Suppressor macrophage treated with lipopolysaccharide for 1 hour (primary cell): ENCODE measurements around the gene ZNF496.
"Not testable (repeated sequence)": the region's sequence is repeated elsewhere in the genome, so short reads cannot be mapped to it uniquely, and the experiment has no call there.

Experiments
- DNase-seq, 3 donors: peaks; one replicate each; pipeline ENCODE4 v3.0.0-alpha.2; 2020 to 2022

Gene ZNF496

GRCh38 chr1:247291833-247292561 lies 39.7 kb downstream of the ZNF496 start:
- no peak for DNase-seq

DNA sequence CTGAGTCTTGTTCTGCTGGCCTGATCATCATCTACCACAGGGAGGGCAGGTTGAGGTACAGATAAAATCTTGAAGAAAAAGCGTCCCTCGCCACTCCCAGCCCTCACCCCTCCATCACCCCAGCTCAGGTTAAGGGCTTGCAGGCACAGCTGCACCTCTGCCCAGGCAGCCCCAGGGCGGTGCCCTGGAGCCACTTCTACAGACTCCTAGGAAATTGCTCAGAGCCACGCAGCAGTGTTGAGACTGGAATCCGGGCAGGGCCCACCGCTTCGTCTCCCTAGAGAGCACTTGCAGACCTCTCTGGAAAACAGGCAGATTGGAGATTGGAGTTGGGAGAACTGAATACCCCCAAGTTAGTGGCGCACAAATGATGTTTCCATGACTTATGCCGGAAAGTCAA lies 40.5 kb downstream of the ZNF496 start:
- DNase-seq: no peak

GRCh38 chr1:247290576-247290975 lies 41.1 kb downstream of the ZNF496 start:
- no peak for DNase-seq

DNA sequence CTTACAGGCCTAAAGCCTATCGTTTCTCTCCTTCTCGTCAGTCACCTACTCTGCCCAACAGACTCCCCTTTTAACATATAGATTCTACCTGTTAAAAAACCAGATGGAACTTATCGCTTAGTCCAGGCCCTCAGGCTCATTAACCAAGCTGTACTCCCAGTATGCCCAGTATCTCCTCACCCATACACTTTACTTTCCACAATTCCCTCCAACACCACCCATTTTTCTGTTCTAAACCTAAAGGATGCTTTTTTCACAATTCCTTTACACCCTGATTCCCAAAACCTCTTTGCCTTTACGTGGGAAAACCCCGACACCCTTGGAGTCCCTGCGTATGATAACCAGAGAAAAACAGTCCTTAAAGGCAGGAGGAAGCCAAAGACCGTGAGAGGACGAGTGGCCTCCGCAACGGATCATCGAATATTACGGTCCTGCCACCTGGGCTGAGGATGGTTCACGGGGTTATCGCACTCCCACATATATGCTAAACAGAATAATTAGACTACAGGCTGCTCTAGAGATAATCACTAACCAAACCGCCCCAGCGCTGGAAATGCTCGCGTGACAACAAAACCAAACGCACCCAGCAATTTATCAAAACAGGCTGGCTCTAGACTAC lies 42.3 kb downstream of the ZNF496 start:
- DNase-seq: not testable (repeated sequence)

GRCh38 chr1:247288341-247288740 lies 43.3 kb downstream of the ZNF496 start:
- no peak for DNase-seq

DNA sequence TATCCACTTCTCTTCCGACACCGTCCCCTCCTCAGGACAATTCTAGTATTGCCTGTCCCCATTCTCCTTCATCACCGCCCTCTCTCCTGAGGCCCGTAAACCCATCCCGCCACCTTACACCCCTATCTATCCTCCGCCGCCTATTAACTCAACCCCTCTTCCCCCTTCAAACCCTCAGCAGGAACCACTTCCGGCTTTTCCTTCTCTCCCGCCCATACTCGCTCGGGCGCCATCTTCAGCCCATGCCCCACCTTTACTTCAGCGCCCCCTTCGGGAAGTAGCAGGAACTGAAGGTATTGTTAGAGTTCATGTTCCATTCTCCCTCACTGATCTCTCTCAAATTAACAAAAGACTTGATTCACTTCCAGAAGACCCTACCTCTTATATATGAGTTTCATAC lies 44.2 kb downstream of the ZNF496 start:
- DNase-seq: no peak

DNA sequence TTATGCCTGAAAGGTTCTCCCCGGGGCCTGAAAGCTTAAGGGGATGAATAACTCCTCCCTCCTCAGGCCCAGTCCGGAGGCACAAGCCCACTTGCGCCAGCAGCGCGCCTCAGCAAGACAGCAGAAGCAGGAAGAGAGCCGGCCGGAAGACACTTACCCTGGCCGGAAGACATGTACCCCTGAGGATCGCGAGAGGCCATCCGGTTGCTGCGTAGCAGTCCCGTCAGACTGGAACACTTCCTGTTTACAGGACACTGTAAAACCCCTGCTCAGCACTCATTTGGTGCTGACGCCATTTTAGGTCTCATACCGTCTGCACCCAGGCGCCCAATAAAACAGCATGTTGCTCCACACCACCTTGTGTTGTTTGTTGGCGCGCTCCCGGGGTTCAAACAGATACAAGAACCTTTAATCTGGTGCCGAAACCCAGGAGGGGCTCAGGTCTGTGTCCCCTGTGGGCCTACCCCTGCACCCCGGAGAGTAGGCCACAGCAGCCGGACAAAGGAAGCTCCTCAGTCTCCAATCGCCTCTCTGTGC lies 45.5 kb downstream of the ZNF496 start:
- DNase-seq: no peak

DNA sequence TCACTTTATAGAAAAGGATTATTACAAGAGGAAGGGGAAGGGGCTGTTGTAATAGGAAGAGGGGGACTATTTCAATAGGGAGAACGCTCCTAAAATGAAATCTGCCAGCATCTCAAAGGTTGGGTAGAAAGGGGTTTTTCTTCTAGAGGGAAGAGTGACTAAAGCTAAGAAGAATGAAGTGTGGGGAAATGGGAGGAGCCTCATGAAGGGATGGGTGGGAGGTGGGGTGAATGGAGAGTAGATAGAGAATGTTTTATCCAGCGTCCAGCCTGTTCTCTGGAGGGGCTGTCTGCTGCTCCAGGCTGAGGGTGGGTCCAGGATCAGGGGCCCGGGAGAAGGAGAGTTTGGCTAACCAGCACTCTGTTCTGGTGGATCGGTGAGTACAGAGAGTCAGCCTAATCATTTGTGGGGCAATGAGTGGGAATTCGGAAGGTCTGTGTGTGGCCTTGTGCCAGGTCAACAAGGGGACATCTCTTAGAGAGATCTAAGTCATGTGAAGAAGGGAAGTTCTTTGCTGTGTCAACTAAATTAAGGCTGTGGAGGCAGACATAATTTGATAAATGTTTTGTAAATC lies 50.6 kb downstream of the ZNF496 start:
- no peak for DNase-seq

DNA sequence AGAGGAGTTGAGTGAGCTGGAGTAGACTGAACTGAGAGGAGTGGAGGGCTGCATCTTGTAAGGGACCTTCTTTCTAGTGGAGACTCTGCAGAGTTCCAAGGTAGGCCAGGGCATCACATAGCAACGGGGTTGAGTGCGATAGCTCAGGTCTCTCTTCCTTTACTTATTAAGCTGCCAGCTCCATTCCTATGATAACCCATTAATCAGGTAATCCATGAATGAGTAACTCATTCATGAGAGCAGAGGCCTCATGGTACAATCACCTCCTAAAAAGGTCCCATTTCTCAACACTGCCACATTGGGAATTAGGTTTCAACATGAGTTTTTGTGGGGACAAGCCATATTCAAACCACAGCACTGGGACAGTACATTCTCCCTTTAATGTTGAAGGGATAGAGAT lies 54.5 kb downstream of the ZNF496 start:
- DNase-seq: no peak

DNA sequence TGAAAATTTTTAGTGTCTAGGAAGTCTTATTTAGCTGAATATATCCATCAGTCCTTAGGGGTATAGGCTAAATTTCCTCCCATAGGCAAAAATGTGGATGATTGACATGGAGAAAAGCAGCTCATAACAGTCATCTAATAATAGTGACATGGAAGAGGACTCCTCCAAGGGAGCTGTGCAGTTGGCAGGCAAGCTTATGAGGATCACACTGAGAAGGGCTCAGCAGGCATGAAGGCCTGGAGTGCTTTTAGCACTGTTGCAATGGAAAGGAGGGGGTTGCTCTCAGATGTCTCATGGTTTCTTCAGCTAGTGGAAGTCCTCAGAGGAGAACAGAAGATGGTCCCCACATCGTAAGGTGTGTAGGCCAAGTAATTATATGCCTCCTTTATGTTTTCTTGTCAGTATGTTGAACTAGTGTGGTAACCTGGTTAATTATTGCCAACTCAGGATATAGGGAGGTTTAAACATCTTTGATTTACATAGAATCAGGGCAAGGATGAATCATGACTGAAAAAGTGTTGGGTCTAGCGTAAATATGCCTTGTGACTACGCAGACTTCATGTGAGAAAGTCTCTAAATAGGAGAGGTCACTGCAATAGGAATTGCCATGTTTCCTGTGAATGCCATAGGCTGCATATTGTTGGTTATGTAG lies 56.9 kb downstream of the ZNF496 start:
- DNase-seq: no peak

DNA sequence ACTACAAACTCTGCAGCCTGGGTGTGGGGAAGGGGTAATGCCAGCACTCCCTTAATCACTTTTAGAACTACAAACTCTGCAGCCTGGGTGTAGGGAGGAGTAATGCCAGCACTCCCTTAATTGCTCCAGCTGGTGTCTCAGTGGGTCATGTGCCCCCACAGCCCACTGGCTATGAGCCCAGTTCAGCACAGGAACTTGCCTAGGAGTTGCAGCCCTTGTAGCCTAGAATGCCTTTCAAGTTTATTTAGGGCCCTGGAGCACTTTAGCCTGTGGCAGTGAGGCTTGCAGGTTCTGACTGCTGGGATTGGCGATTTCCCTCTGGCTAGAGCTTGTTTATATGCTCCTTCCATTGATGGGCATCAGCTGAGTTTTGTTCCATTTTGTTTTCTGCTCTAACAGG lies 58.7 kb downstream of the ZNF496 start:
- DNase-seq: no peak

DNA sequence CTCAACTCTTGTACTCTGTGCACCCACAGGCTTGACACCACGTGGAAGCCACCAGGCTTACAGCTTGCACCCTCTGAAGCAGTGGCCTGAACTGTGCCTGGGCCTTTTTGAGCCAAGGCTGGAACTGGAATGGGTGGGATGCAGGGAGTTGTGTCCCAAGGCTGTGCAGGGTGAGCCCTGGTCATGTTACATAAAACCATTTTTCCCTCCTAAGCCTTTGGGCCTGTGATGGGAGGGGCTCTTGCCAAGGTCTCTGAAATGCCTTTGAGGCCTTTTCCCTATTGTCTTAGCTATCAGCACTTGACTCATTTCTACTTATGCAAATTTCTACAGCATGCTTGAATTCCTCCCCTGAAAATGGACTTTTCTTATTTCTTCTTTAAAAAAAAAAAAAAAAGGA lies 61.7 kb downstream of the ZNF496 start:
- DNase-seq: no peak

- no peak for DNase-seq
These were observed 62.5 kb downstream of the ZNF496 start for GRCh38 chr1:247269133-247269532.

DNA sequence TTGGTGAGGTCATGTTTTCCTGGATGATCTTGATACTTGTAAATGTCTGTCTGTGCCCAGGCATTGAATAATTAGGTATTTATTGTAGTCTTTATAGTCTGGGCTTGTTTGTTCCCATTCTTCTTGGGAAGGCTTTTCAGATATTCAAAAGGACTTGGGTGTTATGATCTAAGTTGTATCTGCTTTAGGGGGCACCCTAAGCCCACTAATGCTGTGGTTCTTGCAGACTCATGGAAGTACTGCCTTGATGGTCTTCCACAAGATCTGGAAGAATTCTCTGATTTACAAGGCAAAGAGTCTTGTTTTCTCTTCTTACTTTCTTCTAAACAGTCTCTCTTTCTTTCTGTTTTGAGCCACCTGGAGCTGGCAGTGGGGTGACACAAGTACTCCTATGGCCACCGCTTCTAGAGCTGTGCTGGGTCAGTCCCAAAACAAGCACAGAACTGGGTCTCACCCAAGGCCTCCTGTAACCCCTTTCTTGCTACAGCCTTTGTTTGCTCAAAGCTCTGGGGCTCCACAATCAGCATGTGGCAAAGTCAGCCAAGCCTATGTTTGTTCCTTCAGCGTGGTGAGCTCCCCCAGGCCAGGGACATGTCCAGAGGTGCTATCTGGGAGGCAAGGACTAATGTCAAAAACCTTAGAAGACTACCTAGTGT lies 63.1 kb downstream of the ZNF496 start:
- DNase-seq: no peak

DNA sequence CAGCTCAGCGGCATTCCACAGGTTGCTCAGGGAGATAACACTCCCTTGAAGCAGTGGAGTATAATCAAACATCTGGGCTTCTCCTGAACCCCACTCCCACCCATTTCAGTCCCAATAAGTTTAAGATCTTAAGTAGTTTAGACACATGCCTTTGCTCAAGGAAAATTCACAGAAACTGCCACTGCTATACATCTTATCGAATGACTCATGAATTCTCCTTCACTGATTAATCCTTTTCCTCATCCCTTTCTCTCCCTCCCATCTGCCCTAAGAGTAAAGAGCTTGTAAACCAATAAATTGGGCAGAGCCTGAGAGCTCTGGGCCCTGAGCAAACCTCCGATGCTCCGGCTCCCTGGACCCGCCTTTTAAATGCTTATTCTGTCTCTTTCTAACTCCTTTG lies 65.6 kb downstream of the ZNF496 start:
- no peak for DNase-seq

DNA sequence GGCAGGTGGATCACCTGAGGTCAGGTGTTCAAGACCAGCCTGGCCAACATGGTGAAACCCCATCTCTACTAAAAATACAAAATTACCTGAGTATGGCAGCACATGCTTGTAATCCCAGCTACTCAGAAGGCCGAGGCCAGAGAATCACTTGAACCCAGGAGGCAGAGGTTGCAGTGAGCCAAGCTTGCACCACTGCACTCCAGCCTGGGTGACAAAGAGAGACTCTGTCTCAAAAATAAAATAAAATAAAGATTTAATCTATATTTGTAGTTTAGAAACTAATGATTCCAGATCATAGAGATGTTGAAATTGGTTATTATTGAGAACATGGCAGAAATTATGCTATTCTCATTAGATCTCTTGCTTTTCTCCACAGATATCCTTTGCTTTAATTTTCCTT lies 75.9 kb downstream of the ZNF496 start, which contains the start of gene VN1R5:
Gene VN1R5, plus strand, starts transcription at position 301 of the 400 bp plus-strand sequence.
- not testable (repeated sequence) for DNase-seq

GRCh38 chr1:247247568-247247967 lies 84.1 kb downstream of the ZNF496 start:
- DNase-seq: no peak
